H4 (cell line): ENCODE results near the gene DAB2IP. TPM values are rescaled to one million over a fixed set of nuclear protein-coding genes. Genes with fewer than 3 reads are reported as not detected.

Source experiments
- DNase-seq: peaks from one replicate; pipeline ENCODE4 v3.0.0-alpha.2; 2015; ENCODE audit warnings: low spot score
- total RNA-seq: library from RNA; depleted of rRNA; stranded (reverse); fragments of >200 nt; shearing (Covaris generic); gene quantifications from 2 replicates; pipeline ENCODE4 v1.2.3, GENCODE V29; 2014

Gene DAB2IP
- total RNA-seq, 1 experiment from 2014 or later, result 8.4 TPM

DNA sequence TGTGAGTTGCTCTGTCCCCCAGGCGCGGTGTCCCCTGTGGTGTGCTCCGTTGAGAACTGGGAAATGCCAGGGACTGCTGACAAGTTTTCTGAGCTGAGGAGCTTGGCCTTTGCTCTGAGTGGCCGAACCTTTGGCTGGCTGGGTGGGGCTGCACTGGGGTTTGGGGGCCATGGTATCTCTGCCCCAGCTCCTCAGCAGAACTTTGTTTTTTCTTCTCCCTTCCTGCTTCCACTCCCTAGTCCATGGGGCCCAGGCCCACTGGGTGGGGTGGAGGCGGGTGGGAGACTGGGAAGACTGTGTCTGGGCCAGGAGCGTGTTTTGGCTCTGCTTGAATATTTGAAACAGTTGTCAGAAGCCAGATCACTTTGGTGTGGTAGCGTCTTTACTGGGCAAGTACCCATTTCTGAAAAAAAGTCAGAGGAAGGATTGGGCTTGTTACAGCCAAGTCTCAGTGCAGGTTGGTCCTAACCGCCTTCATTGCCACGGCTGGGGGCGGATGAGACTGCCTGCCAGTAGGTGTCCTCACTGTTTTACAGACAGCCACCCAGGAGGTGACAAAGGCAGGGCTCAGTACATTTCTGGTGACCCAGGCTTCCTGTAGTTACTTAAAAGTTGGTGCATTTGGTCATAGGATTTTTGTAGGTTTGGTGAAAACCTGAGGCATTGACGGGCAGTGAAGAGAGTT is 92.7 kb downstream of the DAB2IP start:
- DNase-seq, result peak; percentile 25

- DNase-seq, result no peak
Measured at GRCh38 chr9:121744687-121745395, 93.4 kb downstream of the DAB2IP start.

GRCh38 chr9:121745396-121745695 is 93.9 kb downstream of the DAB2IP start:
- no peak for DNase-seq

DNA sequence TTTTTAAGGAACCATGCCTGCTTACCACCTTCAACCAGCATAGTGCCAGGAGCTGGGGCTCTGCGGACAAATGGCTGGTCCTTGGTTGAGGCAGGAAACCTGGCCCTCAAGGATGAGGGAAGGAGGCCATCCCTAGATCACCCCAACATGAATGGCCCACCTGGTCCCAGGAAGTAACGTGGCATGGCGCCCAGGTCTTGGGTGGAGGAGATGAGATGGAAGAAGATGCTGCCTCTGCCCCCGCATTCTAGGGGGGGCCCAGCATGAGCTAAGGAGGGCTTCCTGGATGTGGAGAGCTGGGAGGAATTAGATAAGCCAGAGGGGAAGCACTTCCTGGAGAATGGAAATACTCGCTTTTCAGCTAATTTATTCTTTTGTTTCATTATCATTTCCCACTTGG is 95.0 kb downstream of the DAB2IP start:
- DNase-seq, result no peak

GRCh38 chr9:121746866-121747265 is 95.4 kb downstream of the DAB2IP start:
- DNase-seq, result no peak

DNA sequence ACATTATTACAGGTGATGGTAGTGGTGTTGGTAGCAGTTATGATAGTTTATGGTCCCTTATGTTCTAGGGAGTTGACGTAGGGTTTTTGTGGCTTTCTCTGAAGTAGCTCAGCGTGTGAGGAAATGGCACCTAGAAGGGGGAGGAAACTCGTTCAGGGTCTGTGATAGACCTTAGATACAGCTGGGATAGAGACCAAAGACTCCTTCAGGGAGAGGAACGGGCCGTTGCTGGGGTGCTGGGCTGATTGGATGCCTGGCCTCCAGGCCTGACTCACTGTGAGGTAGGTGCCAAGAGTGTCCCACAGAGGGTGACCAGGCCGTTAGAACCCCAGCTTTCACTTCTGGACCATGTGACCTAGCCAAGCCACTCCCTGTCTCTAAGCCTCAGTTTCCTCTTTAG is 96.6 kb downstream of the DAB2IP start:
- no peak for DNase-seq

GRCh38 chr9:121748727-121749423 is 97.4 kb downstream of the DAB2IP start:
- DNase-seq, result no peak

DNA sequence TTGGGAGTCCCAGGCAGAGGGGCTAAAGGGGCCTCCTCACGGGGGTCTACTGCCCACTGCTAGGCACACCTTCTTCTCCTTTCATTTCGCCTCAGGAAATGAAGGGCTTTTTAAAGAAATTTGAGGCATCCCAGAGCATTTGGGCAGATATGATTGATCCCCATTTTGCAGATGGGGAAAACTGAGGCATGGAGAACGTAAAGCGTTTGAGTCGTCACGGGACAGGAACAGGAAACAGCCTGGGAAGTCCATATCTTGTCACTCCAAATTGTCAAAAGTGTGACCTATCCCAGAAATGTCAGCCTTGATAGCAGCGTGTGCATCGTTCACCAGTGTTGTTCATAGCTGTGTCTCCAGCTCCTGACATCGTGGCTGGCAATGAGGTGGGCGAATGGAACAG is 98.2 kb downstream of the DAB2IP start:
- DNase-seq, result no peak

DNA sequence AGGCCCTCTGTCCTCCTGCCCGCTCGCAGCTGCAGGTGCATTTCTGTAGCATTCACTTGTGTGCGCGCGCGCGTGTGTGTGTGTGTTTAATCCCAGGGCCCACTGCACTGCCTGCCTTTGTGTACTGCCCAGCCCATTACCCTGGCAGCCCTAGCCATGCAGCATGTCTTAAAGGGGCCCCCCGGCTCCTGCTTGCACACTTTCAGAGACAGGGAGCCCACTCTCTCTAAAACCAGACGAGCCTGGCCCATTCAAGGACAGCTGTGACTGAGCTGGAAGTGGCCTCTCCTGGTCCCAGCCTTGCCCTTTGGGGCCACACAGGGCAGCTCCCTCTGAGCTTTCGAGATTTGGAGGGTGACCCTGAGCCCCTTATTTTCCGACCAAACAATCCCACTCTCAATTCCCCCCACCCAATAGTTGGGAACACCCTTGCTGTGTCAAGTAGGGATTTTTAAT is 98.9 kb downstream of the DAB2IP start:
- DNase-seq, result no peak

DNA sequence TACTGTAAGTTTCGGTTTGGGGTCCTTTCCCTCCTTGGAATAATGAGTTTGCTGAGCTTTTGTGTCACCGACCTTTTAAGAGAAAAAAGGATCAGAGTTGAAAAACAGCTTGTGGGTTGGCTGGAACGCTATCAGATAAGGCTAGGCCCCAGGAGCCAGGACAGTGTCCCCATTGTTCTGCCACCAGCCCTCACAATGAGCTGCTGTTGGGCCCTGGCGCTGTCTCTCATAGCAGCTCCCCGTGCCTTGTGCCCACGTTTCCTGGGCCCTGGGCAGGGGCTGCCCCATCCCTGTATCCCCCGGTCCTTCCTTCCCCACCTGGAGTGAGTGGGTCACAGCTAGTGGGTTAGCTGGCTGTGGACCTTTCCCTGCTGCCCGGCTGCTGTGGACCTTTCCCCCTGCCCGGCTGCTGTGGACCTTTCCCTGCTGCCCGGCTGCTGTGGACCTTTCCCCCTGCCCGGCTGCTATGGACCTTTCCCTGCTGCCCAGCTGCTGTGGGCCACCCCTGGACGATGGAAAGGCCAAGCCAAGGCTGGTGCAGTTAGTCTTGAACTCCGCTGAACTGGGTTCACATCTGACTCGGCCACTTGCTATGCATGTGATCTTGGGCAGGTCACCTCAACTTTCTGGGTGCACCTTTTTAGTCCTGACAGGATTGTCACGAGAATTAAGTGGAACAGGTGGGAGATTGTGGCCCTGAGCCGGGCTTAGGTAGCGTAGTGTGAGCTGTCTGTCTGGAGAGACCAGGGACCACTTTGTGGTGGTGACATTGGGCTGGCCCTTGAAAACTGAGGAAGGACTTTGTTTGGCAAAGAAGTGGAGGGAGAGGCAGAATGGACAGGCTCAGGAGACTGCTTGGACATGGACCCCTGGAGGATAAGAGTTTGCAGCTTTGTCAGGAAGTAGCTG is 99.5 kb downstream of the DAB2IP start:
- no peak for DNase-seq

DNA sequence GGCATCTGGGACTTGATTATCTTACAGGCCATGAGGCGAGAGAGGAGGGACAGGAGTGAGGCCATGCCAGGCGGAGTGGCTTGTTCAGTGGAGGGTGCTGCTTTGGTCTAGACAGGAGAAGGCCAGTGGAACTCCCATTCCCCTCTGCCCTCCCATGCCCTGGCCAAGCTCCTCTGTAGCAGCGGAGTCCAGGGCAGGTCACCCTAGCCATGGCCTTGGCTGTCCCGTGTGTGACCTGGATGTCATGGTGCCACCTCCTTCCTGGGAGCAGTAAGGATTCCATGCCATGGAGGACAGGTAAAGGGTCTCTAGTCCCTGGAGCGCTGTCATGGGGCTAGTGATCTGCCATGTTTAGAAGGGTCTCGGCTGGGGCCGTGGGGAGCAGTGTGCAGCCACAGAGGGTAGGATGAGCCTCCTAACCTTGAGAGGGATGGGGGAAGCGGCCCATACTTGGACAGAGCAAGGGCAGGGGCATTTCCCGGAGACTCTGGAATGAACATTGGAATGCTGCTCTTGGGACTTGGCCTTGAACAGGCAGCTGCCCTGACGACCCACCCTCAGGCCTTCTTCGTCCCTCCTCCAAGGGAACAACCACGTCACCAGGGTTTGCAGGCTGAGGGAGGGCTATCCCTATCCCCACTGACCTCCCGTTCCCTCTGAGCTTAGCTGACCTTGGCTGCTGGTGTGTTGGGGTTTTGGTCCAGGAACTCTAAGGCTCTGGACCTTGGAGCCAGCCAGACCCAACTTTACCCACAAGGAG is 100.4 kb downstream of the DAB2IP start:
- DNase-seq, result no peak

DNA sequence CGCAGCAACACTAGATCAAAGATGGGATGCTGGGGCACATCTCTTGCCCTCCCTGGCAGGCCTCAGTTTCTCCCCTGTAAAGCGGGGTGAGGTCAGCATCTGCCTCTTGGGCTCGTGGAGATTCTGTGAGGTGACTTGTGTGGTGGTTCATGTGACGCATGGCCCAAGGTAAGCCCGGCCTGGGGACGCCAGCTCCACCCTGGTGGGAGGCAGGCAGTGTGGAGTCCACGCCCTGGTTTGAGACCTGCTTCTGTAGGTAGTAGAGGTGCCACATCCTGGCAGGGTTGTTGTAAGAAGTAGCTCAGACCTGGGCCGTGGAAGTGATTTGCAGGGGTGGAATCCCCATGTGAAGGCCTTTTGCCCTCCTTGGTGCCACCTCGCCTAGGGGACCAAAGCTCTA is 101.5 kb downstream of the DAB2IP start:
- DNase-seq, result no peak

GRCh38 chr9:121753802-121754654 is 102.6 kb downstream of the DAB2IP start:
- no peak for DNase-seq

DNA sequence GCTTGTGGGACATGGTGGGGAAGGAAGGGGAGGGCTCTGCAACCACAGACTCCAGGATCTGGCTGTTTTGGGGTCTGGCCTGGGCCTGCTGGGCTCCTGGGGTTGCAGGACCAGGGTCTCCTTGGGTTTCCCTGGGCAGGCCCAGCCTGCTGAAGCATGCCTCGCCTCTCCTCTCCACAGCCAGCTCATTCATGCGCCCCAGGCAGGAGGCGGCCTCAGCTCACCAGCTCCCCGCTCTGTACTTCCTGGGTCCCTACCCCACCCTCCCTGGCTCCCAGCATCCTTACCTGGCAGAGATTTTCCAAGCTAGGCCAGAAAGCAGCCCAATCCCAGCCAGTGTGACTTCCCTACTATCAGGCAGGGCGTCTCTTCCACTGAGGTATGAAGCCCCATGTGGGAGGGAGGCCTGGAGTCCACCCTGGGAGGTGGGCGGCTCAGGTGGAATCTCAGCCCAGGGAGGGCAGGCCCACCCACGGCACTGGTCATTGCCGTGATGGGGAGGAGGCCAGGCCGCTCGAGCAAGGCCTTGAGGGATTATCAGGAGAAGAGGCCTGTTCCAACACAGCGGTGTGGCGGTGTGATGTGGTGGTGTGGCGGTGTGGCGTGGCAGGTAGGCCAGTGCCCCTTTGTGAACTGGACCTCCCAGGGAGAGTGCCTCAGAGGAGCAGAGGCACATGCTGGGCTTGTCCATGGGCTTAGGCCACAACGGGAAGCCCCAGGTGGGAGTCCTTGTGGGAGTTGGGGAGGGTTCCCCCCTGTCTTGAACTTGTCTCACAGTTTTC is 103.4 kb downstream of the DAB2IP start:
- DNase-seq, result no peak

GRCh38 chr9:121755581-121755980 is 104.1 kb downstream of the DAB2IP start:
- DNase-seq, result no peak

DNA sequence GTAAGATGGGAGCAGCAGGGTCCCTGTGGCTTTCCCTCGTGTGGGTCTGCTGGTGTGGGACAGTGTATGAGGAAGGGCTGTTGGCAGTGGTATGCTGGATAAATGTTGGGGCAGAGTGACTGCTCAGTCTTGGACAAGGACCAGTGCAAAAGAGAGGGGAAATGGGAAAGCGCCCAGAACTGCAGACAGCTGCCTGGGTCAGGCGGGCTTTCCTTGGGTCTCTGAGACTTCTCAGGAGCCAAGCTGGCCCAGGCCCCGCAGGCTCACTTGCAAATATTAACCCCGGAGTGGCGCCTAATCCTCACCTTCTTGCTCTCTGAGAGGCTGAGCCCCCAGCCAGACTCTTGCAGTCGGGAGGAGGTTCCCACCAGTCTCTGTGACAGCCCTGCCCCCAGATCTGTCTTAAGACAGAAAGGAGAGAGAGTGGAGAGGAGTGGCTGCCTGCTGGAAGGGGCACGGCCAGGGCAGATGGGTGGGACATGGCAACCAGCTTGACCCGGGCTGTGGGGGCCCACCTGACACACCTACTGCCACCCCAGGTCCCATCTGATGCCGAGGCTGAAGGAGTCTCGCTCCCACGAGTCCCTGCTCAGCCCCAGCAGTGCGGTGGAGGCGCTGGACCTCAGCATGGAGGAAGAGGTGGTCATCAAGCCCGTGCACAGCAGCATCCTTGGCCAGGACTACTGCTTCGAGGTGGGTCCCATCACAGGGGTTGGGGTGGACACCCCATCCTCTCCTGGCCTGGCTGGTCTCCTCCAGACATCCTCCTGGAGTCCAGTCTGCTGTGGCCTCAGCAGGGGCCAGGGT is 105.2 kb downstream of the DAB2IP start:
- no peak for DNase-seq

DNA sequence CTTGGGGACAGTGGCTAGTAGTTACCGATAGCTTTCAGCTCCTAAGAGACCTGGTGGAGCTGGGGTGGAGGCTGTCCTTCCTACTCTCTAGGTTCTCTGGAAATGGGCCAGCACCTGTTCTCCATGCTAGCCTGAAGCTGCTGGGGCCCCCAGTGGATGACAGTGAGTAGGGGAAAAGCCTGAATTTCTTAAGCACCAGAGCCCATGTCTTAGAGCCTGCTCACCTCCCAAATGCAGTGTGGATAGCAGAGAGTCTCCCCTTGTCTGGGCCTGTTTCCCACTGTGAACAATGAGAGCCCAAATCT is 105.8 kb downstream of the DAB2IP start:
- DNase-seq, result no peak

GRCh38 chr9:121758693-121759092 is 107.3 kb downstream of the DAB2IP start:
- DNase-seq, result no peak

DNA sequence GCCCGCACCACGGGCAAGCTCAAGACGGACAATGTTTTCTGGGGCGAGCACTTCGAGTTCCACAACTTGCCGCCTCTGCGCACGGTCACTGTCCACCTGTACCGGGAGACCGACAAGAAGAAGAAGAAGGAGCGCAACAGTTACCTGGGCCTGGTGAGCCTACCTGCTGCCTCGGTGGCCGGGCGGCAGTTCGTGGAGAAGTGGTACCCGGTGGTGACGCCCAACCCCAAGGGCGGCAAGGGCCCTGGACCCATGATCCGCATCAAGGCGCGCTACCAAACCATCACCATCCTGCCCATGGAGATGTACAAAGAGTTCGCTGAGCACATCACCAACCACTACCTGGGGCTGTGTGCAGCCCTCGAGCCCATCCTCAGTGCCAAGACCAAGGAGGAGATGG is 108.6 kb downstream of the DAB2IP start:
- DNase-seq, result no peak
